GM19023 (cell line): ENCODE results near the gene TMEM132D.

Source experiments
- ATAC-seq: cut with Tn5 transposase; IDR thresholded peaks from one replicate; pipeline ENCODE4 v1.9.1; 2021; ENCODE audit warnings: mild to moderate bottlenecking, moderate library complexity; ENCODE audit not compliant: unreplicated experiment

TMEM132D gene

DNA sequence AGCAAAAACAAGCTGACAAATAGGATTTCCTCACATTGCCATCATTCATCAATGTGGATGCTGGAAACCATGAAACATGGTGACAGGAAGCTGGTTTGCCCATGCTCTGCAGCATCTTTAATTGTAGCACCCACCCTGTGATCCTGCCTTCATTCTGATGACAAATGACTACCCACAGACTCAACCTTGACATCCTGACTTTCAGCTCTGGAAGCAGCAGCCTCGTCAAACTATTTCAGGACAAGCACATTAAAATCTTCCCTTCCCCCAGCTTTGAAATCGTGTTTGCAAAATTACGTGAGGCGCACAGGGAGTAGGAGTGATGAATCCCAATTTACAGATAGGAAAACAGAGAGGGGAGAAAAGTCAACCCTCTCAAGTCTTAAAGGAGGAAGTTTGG is 765.0 kb downstream of the TMEM132D start:
- no peak for ATAC-seq

DNA sequence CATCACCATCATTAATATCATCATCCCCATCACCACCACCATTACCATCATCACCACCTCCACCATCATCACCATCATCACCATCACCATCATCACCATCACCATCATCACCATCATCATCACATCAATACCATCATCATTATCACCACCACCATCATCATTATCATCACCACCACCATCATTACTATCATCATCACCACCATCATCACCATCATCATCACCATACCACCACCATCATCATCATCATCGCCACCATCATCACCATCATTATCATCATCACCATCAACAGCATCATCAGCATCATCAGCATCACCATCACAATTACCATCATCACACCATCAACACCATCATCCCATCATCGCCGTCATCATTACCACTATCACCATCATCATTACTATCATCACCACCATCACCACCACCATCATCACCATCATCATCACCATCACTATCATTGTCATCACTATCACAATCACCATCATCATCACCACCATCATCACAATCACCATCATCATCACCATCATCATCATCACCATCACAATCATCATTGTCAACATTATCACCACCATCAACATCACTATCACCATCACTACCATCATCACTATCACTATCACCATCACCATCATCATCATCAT is 767.0 kb downstream of the TMEM132D start:
- no peak for ATAC-seq

DNA sequence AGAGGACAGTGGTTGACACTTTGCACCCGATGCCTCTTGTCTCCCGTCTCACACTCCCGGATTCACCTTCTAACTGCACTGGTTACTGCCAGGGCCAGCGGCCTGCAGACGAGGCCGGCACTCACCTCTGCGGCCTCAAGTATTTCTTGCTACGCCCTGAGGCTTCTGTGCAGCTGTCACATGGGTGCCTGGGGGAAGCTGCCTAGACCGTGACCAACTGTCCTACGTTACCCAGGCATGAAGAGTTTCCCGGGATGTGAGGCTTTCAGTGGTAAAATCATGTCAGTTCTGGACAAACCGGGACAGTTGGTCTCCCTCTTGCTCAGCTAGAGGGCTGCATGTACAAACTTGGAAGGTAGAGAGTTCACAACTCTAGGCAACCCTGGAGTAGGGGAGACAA is 776.1 kb downstream of the TMEM132D start:
- ATAC-seq, result no peak

DNA sequence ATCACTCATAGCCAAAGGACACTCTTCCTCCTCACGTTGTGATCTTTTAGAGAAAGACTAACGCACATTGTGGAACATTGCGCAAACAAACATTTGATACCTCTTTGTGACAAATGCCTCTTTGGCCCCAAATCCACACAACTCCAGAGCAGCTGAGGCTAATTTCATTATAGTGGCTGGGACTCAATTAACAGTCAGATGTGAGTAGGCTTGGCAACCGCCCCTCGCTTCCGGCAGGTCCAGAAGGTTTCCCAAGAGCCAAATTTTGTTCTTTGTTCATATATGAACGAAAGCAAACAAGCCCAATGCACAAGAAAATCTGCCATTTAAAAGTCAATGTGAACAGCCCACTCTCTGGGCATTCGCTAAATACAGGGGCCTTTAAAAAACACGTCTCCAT is 776.6 kb downstream of the TMEM132D start:
- ATAC-seq, result no peak

DNA sequence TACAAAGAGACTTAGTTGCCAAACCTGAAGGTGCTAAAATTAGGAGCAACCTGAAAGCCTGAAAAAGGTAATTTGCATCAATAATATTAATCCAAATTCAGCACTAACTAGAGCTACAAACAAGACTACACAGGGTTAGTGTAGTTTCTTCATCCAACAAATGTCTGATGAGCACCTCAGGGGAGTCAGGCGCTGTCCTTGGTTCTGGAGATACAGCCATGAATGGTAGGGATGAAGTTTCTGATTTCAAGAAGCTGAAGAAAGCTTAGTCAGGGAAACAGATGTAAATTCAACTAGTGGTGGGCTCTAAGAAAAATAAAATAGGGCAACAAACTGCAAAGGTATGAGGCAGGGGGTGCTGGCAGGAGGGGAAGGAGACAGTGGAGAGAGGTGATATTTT is 784.3 kb downstream of the TMEM132D start:
- ATAC-seq, result no peak

DNA sequence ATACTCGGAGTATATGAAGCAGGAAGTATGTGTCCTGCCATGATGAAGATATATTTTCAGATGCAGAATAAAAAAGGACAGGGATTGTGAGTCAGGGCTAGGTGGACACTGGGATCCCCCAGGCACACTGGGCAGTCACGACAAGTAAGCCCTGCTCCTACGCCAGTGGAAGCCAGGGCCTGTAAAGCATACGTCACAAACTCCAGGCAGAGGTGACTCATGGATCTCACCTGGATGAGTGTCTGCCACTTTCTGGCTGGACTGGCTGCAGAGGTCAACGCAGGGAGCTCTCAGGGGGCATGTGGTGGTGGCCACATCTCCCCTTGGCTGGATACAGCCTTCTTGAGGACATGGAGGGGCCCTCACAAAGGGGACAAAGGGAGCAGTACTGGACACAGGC is 788.3 kb downstream of the TMEM132D start:
- no peak for ATAC-seq

DNA sequence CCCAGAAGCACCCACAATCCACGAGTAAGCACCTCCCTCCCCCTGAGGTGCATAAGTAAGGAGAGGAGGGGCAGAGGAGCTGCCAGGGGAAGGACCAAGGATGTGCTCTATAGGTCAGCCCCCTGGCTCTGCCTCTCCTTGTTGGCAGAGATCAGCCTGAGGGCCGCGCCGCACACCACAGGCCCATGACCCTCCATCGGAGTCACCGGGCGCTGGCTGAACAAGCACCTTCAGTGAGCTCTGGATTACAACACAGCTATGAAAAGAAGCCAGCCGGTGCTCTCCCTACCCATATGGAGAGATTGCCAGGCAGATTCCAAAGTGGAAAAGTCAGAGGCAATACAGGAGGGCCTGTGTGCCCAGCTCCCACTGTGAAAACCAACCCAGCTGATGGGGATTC is 793.2 kb downstream of the TMEM132D start:
- no peak for ATAC-seq

DNA sequence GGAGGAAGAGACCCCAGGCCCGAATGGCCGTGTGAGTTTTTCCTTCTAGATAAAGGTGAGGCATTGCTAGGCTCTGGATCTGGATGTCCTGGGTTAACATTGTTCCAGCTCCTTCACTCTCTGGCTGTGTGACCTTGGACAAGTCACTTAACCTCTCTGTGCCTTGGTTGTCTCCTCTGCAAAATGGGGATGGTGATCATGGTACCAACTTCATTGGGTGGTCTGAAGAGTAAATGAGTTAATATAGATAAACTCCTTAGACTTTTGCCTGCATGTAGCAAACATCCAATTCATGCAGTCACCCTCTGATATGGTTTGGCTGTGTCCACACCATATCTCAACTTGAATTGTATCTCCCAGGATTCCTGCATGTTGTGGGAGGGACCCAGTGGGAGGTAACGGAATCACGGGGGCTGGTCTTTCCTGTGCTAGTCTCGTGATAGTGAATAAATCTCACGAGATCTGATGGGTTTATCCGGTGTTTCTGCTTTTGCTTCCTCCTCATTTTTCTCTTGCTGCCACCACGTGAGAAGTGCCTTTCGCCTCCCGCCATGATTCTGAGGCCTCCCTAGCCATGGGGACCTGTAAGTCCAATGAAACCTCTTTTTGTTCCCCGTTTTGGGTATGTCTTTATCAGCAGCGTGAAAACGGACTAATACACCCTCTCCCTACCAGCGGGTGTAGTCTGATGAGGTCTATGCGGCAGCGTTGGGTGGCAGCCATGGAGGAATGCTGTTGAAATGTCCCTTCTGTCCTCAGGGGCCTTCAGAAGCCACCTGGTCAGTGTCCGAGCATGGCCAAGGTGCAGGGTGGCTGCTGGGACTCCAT is 794.4 kb downstream of the TMEM132D start:
- ATAC-seq, result no peak

DNA sequence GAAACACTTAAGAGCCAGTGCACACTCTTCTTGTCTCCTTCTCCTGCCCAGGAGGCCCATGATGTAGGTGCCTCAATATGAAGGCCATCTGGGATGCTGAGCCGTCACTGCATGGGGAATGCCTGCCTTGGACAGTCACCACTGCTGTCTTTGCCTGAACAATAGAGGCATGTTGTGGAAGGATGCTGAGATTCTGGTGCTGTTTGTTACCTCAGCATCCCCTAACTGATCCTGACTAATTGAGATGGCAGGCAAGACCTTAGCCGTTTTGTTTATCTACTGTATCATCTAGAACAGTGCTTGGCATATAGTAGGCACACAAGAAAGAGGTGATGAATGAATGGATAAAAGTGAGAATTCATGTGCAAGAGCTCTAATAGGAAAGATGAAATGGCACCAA is 797.1 kb downstream of the TMEM132D start:
- no peak for ATAC-seq

DNA sequence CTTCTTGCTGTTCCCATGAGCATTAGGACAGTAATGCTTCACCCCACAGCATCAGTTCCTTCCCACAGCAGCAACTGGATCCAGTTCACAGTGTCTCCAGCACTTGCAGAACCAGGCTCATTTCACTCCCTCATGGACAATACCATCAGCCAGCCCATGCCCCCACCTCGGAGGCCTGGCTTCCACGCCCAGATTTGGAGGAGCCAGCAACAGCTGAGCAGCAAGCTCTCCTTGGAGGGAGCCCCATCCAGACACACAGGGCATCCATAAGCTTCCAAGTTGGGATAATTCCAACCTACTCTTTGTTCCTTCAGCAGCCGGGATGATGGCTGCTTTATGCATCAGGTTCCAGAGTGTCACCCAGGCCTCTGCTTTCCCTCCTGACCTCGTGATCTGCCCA is 800.6 kb downstream of the TMEM132D start:
- ATAC-seq, result no peak

DNA sequence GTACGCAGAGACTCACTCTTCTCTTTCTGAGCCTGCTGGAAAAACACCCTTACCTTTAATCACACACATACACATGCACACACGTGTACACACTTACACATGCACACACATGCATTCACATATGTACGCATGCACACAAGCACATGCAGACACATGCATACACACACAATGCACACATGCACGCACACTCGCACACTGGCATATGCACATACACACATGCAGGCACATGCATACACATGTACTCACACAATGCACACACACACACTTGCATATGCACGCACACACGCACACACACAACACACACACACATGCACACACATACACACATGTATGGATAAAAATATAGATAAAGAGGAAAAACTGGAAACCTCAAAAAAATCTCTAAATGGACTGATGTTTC is 801.6 kb downstream of the TMEM132D start:
- no peak for ATAC-seq

DNA sequence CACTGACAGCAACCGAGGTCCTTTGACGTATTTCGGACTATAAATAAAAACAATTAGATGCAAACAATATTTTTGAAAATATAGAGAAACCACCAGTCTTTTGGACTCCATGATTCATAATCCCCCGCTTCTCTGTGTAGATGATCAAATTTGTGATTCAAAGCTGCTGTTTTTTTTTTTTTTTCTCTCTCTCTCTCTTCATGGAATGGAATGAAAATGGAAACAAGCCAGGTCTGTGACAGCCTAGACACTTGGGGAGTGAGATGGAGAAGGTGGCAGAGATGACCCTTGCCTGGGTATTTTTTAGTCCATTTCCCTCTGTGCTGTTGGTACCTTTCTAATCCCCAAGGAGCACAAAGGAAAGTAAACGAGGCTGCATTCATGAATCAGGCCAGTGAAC is 802.0 kb downstream of the TMEM132D start:
- ATAC-seq, result no peak

DNA sequence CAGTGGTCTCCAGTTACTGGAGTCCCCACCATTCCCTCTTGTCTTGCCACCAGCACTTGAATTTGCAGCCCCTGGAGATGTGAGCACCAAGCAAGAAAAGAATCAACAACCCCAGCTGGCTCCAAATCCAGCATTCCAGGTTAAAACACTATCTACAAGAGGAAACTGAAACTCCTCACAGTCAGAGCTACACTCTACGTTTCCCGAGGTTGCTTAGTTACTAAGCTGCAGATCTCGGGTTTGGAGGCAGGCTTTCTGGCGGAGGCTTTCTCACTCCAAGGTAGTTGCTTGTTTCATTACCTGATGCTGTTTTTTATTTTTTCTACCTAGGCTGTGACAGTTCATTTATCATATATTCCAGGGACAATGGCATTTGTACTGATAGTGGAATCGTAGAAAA is 802.4 kb downstream of the TMEM132D start:
- no peak for ATAC-seq

DNA sequence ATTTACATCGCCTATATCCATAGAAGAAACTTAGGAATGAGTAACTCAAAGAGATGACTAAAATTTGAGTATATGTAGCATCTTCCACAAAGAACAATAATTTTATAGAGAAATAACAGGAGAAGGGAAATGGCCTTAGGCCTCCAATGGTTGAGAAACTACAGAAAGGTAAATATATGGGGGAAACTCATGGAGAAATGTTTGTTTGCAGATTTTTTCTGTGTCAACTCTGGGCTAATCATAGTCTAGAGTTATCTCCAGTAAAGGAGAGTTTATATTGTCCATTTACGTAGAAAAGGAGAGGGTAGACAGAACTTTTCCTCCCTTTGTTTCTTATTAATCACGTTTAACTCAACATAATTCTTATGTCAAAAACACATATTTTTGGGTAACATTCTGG is 806.4 kb downstream of the TMEM132D start:
- ATAC-seq, result no peak

DNA sequence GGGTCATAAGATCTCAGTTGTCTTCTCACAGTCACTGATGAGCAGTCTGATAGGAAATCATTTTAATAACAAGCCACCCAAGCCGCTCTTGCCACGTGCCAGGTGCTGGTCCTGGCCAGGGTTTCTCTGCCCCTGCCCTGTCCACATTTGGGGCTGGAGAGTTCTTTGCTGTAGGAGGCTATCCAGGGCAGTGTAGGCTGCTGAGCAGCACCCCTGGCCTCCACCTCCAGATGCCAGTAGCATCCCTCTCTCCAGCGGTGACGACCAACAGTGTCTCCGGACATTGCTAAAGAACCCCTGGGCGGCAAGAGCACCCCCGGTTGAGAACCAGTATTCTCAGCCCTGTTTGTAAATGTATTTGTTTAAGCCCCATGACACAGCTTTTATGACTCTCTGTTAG is 806.9 kb downstream of the TMEM132D start:
- ATAC-seq, result no peak

DNA sequence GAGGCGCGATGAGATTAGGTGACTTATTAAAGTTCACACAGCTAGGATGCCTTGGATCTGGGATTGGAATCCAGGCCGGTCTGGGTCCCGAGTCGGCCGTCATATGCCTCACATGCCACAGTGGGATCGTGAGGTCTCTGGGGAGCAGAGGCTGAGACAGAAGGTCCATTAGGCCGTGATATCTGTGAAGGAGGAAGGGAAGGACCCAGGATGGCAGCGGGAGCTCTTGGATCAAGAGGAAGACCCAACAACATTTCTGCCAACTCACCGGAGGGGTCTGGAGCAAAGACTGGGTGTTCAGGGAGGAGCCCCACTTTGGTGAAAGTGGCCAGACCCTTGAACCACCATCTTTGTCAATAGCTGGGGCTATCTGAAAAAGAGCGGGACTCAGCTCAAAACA is 807.6 kb downstream of the TMEM132D start:
- no peak for ATAC-seq

DNA sequence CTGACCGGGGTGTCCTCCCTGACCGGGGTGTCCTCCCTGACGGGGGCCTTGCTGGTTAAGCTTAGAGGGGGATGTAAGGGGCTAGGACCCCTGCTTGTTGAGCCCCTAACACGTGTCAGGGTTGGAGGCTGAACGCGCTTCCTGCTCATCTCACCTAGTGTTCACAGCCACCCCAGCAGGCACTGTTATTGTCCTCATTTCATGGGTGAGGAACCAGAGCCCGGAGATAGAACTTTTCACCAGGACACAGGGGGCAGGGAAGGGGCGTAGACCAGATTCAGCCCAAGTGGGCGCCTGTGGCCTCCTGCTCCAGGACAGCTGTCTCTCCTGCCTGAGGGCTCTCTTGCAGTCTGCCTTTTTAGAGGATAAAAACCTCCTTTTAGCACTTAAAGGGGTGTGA is 814.2 kb downstream of the TMEM132D start:
- no peak for ATAC-seq

DNA sequence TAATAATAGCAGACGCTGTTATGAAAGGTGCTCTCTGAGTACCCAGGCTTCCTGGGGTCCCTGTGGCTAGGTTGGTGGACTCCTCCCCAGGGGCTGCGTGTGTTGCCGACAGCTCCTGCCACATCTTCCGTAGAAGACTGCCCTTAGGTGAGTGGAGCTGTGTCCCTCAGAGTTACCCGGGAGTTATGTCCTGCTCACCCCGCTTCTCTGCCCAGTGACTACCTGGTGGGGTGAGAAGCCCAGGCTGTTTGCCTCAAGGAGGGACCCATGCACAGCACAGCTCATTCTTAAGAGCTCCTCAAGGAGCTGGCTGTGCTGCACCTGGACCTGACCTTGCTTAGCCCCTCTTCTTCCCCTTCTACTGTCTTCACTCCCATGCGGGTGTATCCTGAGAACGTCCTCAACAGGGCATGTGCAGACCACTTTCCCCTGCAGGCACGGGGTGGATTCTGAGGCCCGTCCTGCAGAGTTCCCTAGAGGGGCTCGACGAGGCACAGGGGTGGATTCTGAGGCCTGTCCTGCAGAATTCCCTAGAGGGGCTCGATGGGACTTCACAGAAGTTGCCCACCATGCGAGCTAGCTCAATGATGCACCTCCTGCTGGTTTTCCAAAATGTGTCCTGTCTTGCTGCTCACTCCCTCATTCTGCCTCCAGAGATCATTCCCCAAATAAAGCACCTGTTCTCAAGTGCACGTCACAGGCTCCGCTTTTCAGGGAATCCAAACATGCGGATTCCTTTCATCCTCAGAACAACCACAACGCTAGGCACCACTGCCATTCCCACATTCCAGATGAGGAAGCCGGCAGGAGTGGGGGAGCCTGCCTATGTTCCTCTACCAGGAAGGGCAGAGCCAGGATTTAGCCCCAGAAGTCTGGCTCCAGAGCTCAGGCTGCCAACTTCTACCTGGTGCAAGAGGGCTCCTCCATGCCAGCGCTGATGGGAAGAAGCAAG is 818.7 kb downstream of the TMEM132D start:
- no peak for ATAC-seq

DNA sequence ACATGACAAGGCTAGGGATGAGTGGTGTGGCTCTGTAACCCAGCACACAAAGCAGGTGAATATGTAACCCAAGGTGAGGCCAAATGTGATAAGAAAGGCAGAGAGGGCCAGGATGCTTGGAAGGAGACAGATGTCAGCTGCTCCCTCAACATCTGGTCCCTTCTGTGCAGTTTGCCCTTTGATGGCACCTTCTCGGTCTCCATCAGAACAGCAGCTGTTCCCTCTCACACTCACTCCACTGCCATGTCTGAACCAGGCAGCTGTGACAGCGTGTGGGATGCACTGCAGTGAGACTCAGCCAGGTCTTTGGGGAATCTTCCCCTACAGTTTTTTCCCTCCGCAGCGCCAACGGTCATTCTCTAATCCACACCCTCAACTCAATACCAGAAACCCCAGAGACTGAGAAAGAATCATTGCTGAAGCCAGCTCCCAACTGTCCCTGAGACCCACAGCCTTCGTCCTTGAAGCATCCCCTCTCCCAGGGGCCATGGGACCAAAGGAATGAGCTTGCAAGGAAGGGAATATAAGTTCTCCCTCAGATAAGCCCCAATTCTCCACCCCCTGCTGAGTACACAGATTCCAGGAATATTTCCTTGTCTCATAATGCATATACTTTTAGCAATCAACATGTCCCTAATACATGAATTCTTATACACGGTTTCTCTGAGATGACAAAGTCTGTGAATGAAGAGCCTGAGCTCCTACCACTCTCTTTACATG is 820.5 kb downstream of the TMEM132D start:
- no peak for ATAC-seq

DNA sequence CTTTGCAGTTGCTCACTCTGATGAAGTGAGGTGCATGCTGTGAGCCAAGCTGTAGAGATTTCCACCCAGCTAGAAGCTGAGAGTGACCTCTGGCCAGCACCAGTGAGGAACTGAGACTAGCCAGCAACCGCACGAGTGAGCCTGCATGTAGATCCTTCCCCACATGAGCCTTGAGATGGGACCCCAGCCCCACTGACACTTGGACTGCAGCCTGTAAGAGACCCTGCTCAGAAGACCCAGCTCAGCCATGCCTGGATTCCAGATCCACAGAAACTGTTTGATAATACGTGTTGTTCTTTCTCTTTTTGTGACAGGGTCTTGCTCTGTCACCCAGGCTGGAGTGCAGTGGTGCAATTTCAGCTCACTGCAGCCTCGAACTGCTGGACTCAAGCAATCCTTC is 821.4 kb downstream of the TMEM132D start:
- ATAC-seq, result no peak

DNA sequence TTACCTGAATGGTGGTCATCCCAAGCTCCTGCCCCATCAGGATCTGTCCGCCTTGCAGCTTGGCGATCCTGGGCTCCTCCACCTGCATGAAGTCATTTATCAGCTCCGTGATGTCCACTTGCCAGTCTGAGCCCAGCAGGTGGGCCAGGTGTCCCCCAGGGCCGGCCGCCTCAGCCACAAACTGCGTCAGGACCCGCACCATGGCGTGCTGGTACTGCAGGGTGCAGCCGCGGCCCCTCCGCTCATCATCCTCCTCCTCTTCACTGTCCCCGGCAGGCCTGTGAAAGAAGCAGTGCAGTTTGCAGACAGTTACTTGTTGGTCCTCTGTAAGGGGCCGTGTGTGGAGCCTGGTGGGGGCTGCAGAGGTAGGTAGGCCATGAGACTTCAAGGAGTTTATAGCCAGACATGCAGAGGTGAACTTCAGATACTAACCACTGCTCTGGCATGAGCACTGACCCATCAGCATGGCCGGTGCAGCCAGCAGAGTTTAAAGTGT is 822.0 kb downstream of the TMEM132D start:
- no peak for ATAC-seq
